Suppressor macrophage (primary cell): ENCODE results near the gene ATAD2B.
"Not testable (repeated sequence)": the region's sequence is repeated elsewhere in the genome, so short reads cannot be mapped to it uniquely, and the experiment has no call there.

ENCODE experiments used
- DNase-seq, 4 experiments: peaks; one replicate each; pipeline ENCODE4 v3.0.0-alpha.2; 2020 to 2022
- total RNA-seq, 17 experiments: gene quantifications; one replicate each; lab custom pipeline; 2026; ENCODE audit warnings: mixed read lengths in 6 of 17, inconsistent platforms in 3 of 17; lab: John Stamatoyannopoulos, UW

Gene ATAD2B
- total RNA-seq = 19.3 to 74.8 (median 50.6) reads per million in 17 experiments

GRCh38 chr2:23926750-23927571 is at the start of gene ATAD2B:
Gene ATAD2B (minus strand): TSS chr2:23927123. CDS start chr2:23926770, 353 bp downstream.
- peak; percentile 94 to 98 (median 98) for DNase-seq

- no peak for DNase-seq
Observed at GRCh38 chr2:23967846-23968245, 40.9 kb upstream of the ATAD2B start.

DNA sequence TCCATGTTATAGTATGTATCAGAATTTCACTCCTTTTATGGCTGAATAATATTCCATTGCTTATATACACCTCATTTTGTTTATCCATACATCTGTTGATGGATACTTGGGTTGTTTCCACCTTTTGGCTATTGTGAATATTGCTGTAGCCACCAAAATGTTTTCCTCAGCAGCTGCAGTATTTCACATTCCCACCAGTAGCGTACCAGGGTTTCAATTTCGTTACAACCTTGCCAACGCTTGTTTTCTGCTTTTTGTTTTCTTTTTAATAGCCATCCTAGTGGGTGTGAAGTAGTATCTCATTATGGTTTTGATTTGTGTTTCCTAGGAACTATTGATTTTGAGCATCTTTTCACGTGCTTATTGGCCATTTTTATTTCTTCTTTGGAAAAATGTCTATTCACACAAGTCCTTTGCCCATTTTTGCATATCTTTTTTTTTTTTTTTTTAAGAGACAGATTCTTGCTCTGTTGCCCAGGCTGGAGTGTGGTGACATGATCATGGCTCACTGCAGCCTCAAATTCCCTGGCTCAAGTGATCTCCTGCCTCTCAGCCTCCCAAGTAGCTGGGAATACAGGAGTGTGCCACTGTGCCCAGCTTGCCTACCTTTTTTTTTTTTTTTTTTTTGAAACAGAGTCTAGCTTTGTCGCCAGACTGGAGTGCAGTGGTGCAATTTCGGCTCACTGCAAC is 27.5 kb upstream of the ATAD2B start:
- DNase-seq = no peak

GRCh38 chr2:23953625-23954024 is 26.7 kb upstream of the ATAD2B start:
- DNase-seq = no peak

DNA sequence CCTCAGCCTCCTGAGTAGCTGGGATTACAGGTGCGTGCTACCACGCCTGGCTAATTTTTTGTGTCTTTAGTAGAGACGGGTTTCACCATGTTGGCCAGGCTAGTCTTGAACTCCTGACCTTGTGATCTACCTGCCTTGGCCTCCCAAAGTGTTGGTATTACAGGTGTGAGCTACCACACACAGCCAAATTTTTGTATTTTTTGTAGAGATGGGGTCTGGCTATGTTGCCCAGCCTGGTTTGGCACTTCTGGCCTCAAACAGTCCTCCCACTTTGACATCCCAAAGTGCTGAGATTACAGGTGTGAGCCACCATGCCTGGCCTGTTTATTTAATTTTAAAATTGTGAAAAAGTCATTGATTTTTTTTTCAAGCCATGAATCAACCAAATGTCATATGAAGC is 25.6 kb upstream of the ATAD2B start:
- not testable (repeated sequence) for DNase-seq

DNA sequence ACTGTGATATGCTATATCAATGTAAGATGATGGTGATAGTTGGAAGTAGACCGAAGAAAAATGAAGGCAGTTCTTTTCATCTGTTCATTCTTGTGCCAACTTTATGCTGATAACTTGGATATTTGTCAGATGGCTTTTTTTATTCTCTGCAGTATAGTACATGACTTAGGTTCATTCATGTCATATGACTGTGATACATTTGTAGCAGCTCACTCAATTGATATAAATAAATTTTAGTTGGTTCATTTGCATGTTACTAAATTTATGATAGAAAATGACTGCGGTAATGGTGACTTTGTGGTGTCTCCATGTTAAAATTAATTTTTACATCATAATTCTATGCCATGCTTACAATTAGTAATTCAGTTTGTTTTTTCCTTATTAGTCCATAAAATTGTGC is 20.4 kb upstream of the ATAD2B start:
- DNase-seq = no peak

DNA sequence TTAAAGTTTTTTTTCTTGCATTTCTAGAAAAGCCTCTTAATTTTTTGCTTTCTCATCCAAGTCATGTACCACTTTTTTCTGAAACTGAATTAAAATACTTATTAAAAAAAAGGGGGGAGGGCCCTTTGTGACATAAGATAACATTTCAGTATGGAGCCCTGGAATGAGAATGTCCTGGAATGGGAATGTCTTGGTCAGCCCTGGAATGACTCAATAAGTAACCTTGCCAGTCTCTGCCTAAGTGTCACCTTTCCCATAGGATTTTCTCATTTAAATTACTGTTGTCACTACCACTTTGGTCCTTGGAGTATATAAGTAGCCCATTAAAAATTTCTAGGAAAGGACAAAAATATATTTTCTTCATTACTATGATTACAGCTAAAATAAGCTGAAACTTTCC is 18.1 kb upstream of the ATAD2B start:
- DNase-seq = no peak

- DNase-seq = peak in 1 of 4 experiments; percentile 25
Observed at GRCh38 chr2:23944527-23944926, 17.6 kb upstream of the ATAD2B start.

DNA sequence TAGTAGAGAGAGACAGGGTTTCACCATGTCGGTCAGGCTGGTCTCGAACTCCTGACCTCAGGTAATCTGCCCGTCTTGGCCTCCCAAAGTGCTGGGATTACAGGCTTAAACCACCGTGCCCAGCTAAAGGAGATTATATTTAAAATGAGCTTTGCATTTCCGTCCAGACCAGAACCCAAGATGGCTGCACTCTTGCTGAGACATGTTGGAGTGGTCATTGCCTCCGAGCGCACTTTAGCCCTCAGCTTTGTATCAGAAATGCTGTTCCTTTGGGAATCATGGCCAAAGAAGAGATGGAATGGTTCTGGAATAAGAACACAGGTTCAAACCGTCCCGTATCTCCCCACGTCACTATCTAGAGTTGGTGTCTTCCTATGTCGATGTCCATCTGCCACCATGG is 16.7 kb upstream of the ATAD2B start:
- DNase-seq = no peak

GRCh38 chr2:23941644-23942043 is 14.7 kb upstream of the ATAD2B start:
- no peak for DNase-seq

- DNase-seq = peak; percentile 20 to 40 (median 38)
Observed at GRCh38 chr2:23940718-23941620, 14.0 kb upstream of the ATAD2B start.

- peak; percentile 88 to 96 (median 94) for DNase-seq
Observed at GRCh38 chr2:23939987-23940717, 13.2 kb upstream of the ATAD2B start, which contains the start of gene UBXN2A. Gene UBXN2A (plus strand): TSS chr2:23940463. CDS start chr2:23958315, 17,852 bp downstream.

DNA sequence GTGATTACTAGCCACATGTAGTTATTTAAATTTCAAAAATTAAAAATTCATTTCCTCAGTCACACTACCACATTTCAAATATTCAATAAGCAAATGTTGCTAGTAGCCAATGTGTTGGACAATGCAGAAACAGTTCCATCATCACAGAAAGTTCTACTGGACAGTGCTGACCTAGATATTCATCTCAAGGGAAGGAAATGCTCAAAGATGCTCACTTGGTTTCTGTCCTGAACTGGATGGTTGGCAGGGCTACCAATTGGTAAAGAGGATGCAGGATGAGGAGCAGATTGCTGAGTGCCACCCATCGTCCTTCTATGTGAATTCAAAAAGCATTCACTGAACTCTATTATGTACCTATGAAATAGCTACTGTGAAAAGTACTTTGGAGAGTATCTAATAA is 7.3 kb upstream of the ATAD2B start:
- DNase-seq = no peak

DNA sequence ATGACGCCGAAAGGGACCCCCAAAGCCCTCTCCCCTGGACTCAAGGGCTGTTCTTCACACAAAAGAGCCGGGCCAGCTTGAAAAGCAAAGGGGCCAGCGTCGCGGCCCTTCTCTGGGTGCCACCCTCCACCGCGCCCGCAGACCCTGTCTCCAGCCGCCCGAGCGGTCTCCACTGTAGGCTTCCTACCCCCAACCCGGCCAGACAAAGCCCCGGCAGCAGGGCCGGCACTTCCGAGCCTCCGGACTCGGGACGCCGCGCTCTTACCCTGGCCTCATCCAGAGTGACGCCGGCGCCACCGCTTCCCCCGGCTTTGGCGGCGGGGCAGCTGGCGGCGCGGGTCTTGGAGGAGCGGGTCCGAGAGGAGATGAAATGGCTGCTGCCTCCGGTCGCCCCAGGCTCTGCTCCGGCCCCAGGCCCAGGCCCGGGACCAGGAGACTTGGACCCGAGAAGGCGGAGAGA is 603 bp downstream of the ATAD2B start:
- peak in 1 of 4 experiments; percentile 51 for DNase-seq

DNA sequence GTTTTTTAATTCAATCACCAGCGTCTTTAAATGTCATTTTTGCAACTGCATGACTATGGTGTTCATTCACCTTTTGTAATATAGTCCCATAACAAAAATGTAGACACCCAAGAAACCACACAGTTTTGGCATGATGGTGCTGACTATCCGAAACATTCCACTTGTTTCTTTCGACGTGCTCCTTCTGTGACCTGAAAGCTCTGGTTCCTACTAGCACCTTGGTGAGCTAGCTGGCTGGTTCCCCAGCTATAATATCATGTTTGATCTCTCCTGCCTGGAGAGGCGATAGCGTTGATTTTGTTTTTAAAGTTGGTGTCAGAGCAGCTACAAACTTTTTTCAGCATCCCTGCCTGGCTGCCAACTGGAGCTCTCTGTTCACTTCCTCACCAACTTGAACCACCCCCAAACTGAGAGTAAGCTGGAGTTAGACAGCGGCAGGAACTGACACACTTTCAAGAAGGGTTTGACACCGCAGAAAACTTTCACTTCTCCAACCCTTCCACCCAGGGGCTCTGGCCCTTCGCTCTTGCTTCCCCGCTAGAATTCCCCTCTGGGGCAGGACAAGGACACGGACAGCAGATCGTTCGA is 1.1 kb downstream of the ATAD2B start:
- peak; percentile 86 to 91 (median 88) for DNase-seq

GRCh38 chr2:23924589-23925359 is 2.1 kb downstream of the ATAD2B start:
- no peak for DNase-seq

DNA sequence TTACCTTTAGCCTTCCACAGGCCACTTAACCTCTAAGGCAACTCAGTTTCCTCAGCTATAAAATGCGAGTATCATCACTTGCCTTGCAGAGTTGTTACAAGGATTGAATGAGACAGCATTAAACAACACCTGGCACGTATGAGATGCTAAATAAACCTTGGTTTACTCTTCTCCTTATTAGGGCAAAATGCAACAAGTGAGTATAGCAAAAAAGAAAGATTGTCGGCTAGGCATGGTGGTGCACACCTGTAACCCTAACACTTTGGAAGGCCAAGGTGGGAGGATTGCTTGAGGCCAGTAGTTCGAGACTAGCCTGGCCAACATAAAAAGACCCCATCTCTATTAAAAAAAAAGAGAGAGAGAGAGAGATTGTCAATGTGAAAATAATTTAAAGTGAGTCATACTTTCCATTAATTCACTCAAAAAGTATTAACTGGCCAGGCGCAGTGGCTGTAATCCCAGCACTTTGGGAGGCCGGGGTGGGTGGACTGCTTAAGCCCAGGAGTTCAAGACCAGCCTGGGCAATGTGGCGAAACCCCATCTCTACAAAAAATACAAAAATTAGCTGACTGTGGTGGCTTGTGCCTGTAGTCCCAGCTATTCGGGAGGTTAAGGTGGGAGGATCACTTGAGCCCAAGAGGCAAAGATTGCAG is 8.0 kb downstream of the ATAD2B start:
- DNase-seq = no peak

GRCh38 chr2:23916727-23917405 is 10.1 kb downstream of the ATAD2B start:
- DNase-seq = no peak

GRCh38 chr2:23915327-23915726 is 11.6 kb downstream of the ATAD2B start:
- no peak for DNase-seq
